Measurements from ENCODE around the gene TSSC4. TPM values are rescaled to one million over a fixed set of nuclear protein-coding genes. Genes with fewer than 3 reads are reported as not detected.

TSSC4 gene
- total and polyA plus RNA-seq, 2 of the 13 experiments (the other 11 are each of a cell fraction or from before 2014, with no cell fraction given) = 16.2 to 58.6 TPM

DNA sequence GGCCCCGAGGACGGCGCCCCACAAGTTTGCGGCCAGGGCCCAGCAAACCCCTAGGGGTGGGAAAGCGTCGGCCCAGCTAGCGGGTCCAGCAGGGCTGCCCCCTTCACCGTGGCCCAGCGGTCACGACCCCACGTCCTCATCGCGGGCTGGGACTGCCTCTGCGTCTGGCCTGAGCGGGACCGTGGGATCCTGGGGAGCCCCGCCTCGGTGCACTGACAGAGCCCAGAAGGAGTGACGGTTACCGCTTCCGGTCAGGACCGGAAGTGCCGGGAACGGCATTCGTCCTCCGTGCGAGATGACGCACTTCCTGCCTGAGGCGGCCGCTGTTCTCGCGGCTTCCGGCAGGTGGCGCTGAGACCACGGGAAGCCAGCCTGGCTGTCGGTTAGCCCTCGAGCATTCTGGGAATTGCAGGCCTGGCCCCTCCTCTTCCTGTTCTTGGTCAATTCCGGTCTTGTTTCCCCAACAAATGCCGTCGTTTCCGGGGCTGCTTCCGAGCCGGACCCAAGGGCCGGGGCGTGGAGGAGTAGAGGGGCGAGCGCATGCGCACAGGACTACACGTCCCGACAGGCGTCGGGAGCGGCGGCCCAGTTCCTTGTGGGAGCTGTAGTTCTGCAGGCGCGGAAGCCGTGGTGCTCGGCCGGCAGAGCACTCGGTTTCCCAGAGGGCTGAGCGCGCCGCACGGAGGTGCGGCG is at the start of gene TSSC4 (continued):
- TF ChIP-seq TCF7L2 (IDR thresholded peaks at IDR 0.05; ENCODE audit: low read depth, low read length) (no peak), BHLHE40 (IDR thresholded peaks at IDR 0.05; ENCODE audit: low read length) (0 out of 2 replicates have a peak, but pooled peaks have one; percentile 22), ZNF296 (CRISPR knock-in tag; conservative IDR thresholded peaks at IDR 0.05) (no peak), NR2F6 (IDR thresholded peaks at IDR 0.05) (no peak), NR2F6 (CRISPR knock-in tag; IDR thresholded peaks at IDR 0.05) (0 out of 2 replicates have a peak, but pooled peaks have one; percentile 27), MTF2 (CRISPR knock-in tag; IDR thresholded peaks at IDR 0.05; ENCODE audit: borderline replicate concordance) (0 out of 2 replicates have a peak, but pooled peaks have one; percentile 80), PHF8 (CRISPR knock-in tag; IDR thresholded peaks at IDR 0.05) (peak; percentile 80), FOXJ3 (CRISPR knock-in tag; IDR thresholded peaks at IDR 0.05; ENCODE audit: borderline replicate concordance) (peak; percentile 71; the same call in 1 of the 2 replicates), ZNF432 (CRISPR knock-in tag; IDR thresholded peaks at IDR 0.05; ENCODE audit: borderline replicate concordance) (no peak), FOXM1 (CRISPR knock-in tag; IDR thresholded peaks at IDR 0.05) (no peak), MIXL1 (CRISPR knock-in tag; IDR thresholded peaks at IDR 0.05) (peak; percentile 74; the same call in 1 of the 2 replicates)
- TF ChIP-seq, protein P1, sequence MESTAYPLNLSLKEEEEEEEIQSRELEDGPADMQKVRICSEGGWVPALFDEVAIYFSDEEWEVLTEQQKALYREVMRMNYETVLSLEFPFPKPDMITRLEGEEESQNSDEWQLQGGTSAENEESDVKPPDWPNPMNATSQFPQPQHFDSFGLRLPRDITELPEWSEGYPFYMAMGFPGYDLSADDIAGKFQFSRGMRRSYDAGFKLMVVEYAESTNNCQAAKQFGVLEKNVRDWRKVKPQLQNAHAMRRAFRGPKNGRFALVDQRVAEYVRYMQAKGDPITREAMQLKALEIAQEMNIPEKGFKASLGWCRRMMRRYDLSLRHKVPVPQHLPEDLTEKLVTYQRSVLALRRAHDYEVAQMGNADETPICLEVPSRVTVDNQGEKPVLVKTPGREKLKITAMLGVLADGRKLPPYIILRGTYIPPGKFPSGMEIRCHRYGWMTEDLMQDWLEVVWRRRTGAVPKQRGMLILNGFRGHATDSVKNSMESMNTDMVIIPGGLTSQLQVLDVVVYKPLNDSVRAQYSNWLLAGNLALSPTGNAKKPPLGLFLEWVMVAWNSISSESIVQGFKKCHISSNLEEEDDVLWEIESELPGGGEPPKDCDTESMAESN (CRISPR knock-in tag; conservative IDR thresholded peaks at IDR 0.05) = no peak; the same call in none of the 2 replicates
- TF ChIP-seq, protein P2, sequence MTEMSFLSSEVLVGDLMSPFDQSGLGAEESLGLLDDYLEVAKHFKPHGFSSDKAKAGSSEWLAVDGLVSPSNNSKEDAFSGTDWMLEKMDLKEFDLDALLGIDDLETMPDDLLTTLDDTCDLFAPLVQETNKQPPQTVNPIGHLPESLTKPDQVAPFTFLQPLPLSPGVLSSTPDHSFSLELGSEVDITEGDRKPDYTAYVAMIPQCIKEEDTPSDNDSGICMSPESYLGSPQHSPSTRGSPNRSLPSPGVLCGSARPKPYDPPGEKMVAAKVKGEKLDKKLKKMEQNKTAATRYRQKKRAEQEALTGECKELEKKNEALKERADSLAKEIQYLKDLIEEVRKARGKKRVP (CRISPR knock-in tag; IDR thresholded peaks at IDR 0.05) = 0 out of 4 replicates have a peak, but pooled peaks of 1 of the 2 experiments have one; percentile 12
- TF ChIP-seq, protein P3, sequence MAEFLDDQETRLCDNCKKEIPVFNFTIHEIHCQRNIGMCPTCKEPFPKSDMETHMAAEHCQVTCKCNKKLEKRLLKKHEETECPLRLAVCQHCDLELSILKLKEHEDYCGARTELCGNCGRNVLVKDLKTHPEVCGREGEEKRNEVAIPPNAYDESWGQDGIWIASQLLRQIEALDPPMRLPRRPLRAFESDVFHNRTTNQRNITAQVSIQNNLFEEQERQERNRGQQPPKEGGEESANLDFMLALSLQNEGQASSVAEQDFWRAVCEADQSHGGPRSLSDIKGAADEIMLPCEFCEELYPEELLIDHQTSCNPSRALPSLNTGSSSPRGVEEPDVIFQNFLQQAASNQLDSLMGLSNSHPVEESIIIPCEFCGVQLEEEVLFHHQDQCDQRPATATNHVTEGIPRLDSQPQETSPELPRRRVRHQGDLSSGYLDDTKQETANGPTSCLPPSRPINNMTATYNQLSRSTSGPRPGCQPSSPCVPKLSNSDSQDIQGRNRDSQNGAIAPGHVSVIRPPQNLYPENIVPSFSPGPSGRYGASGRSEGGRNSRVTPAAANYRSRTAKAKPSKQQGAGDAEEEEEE (CRISPR knock-in tag; IDR thresholded peaks at IDR 0.05; ENCODE audit: borderline replicate concordance) = peak; percentile 94; the same call in 1 of the 2 replicates
- TF ChIP-seq, protein P4, sequence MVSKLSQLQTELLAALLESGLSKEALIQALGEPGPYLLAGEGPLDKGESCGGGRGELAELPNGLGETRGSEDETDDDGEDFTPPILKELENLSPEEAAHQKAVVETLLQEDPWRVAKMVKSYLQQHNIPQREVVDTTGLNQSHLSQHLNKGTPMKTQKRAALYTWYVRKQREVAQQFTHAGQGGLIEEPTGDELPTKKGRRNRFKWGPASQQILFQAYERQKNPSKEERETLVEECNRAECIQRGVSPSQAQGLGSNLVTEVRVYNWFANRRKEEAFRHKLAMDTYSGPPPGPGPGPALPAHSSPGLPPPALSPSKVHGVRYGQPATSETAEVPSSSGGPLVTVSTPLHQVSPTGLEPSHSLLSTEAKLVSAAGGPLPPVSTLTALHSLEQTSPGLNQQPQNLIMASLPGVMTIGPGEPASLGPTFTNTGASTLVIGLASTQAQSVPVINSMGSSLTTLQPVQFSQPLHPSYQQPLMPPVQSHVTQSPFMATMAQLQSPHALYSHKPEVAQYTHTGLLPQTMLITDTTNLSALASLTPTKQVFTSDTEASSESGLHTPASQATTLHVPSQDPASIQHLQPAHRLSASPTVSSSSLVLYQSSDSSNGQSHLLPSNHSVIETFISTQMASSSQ (IDR thresholded peaks at IDR 0.05; ENCODE audit: low read depth) = peak; percentile 34; the same call in 1 of the 2 replicates
- TF ChIP-seq, protein P4 (CRISPR knock-in tag; IDR thresholded peaks at IDR 0.05; ENCODE audit: borderline replicate concordance) = peak; percentile 90
- TF ChIP-seq, protein P5, sequence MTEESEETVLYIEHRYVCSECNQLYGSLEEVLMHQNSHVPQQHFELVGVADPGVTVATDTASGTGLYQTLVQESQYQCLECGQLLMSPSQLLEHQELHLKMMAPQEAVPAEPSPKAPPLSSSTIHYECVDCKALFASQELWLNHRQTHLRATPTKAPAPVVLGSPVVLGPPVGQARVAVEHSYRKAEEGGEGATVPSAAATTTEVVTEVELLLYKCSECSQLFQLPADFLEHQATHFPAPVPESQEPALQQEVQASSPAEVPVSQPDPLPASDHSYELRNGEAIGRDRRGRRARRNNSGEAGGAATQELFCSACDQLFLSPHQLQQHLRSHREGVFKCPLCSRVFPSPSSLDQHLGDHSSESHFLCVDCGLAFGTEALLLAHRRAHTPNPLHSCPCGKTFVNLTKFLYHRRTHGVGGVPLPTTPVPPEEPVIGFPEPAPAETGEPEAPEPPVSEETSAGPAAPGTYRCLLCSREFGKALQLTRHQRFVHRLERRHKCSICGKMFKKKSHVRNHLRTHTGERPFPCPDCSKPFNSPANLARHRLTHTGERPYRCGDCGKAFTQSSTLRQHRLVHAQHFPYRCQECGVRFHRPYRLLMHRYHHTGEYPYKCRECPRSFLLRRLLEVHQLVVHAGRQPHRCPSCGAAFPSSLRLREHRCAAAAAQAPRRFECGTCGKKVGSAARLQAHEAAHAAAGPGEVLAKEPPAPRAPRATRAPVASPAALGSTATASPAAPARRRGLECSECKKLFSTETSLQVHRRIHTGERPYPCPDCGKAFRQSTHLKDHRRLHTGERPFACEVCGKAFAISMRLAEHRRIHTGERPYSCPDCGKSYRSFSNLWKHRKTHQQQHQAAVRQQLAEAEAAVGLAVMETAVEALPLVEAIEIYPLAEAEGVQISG (CRISPR knock-in tag; IDR thresholded peaks at IDR 0.05) = peak; percentile 97

Data from HepG2 (cell line).